ENCODE results near the gene TRIM27. TPM values are rescaled to one million over a fixed set of nuclear protein-coding genes. Genes with fewer than 3 reads are reported as not detected.

Gene TRIM27
- total RNA-seq, 2 donors from 2014 or later: 34.4 to 51.2 TPM

Other genes starting within 250 kb of the TRIM27 start
- gene ZNF311, start 81.3 kb upstream of the TRIM27 start, total RNA-seq: under 1 TPM; 0.35 to 0.71 TPM
- gene OR2W1, start 121.2 kb upstream of the TRIM27 start, total RNA-seq: not detected
- not detected for gene OR2B3, start 163.3 kb upstream of the TRIM27 start, total RNA-seq
- gene OR2J1, start 175.5 kb upstream of the TRIM27 start, total RNA-seq: not detected
- not detected for gene OR2J3, start 184.1 kb upstream of the TRIM27 start, total RNA-seq
- not detected for gene OR2J2, start 246.9 kb upstream of the TRIM27 start, total RNA-seq